T-helper 1 cell (primary cell): ENCODE results near the gene RPGR.

Source experiments
- DNase-seq, 5 donors: peaks; one replicate each; pipeline ENCODE4 v3.0.0-alpha.2; 2012 to 2020
- total RNA-seq, 4 donors: gene quantifications; one replicate each; lab custom pipeline; 2026; lab: John Stamatoyannopoulos, UW

The RPGR gene, protein sequence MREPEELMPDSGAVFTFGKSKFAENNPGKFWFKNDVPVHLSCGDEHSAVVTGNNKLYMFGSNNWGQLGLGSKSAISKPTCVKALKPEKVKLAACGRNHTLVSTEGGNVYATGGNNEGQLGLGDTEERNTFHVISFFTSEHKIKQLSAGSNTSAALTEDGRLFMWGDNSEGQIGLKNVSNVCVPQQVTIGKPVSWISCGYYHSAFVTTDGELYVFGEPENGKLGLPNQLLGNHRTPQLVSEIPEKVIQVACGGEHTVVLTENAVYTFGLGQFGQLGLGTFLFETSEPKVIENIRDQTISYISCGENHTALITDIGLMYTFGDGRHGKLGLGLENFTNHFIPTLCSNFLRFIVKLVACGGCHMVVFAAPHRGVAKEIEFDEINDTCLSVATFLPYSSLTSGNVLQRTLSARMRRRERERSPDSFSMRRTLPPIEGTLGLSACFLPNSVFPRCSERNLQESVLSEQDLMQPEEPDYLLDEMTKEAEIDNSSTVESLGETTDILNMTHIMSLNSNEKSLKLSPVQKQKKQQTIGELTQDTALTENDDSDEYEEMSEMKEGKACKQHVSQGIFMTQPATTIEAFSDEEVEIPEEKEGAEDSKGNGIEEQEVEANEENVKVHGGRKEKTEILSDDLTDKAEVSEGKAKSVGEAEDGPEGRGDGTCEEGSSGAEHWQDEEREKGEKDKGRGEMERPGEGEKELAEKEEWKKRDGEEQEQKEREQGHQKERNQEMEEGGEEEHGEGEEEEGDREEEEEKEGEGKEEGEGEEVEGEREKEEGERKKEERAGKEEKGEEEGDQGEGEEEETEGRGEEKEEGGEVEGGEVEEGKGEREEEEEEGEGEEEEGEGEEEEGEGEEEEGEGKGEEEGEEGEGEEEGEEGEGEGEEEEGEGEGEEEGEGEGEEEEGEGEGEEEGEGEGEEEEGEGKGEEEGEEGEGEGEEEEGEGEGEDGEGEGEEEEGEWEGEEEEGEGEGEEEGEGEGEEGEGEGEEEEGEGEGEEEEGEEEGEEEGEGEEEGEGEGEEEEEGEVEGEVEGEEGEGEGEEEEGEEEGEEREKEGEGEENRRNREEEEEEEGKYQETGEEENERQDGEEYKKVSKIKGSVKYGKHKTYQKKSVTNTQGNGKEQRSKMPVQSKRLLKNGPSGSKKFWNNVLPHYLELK
- total RNA-seq = 22.6 to 28.6 (median 27.0) reads per million in 4 donors

DNA sequence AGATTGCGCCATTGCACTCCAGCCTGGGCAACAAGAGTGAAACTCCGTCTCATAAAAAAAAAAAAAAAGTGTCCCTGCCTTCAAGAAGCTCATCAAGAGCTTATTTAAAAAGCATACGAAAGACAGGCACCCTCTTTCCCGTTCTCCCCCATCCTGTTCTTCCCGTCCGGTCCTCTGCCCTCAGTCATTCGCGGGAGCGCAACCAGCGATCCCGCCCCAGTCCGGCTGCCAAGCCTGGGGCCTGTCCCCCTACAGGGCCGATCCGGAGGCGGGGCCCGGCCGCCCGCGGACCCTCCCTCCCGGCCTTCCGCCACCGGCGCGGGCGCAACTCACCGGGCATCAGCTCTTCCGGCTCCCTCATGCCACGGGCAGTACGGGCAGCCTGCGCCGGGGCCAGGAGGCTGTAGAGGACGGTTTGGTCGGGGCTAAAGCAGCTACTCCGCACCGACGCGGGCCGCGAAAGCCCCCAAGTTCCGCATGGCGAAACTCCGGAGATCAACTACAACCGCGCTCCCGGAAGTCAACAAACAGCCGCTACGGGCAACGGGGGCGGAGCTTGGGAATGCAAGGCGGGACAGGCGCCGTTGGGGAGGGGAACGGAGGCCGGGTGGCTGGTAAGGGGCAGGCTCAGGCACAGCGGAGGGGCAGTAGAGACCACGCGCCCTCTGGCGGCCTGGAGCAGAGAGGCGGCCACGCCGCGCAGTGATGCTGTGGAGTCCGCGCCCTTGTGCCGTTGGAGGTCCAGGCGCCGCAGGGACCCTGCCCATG lies at the start of gene RPGR:
Gene RPGR (minus strand): TSS at position 503 of the 768 bp plus-strand sequence. CDS start 142 bp downstream, at position 361.
- DNase-seq = peak; percentile 79 to 91 (median 84)

DNA sequence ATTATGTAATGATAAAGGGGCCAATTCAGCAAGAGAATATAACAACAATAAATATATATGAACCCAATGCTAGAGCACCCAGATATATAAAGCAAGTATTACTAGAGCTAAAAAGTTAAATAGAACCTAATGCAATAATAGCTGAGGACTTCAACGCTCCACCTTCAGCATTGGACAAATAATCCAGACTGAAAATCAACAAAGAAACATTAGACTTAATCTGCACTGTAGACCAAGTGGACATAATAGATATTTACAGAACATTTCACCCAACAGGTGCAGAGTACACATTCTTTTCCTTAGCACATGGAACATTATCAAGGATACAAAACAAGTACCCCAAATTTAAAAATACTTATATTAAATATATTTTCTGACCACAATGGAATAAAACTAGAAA lies 49.4 kb upstream of the RPGR start:
- DNase-seq = no peak

DNA sequence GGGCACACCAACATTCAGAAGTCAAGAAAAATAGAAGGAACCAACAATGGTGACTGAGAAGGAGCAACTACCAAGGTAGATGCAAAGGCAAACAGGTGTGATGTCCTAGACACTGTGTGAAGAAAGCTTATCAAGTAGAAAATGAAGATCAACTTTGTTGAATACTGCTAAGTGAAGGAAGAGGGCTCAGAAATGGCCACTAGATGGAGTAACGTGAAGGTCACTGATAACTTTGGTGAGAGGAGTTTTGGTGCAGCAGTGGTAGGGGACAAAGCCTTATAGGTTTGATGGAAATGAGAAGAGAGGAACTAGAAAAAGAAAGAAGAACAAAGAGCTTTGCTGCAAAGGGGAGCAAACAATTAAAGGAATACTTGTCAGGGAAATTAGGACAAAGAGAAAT lies 48.6 kb upstream of the RPGR start:
- DNase-seq = no peak

DNA sequence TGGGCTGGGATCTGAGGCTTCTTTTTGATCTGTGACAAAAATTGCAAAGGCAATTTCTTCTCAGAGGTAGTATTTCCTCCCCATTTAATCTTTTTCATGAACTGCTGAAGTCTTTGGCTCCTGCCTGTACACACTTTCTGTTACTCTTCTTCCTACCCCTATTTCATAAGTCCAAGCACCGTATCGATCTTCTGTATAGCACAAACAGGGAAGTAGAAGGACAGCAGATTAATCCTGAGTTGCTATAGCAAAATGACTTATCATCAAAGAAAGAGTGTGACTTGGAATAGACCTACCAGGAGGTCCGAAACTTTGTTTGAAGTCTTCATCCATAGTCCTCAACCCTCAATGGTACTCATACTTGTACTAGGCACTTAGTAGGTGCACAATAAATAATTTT lies 47.1 kb upstream of the RPGR start:
- no peak for DNase-seq

DNA sequence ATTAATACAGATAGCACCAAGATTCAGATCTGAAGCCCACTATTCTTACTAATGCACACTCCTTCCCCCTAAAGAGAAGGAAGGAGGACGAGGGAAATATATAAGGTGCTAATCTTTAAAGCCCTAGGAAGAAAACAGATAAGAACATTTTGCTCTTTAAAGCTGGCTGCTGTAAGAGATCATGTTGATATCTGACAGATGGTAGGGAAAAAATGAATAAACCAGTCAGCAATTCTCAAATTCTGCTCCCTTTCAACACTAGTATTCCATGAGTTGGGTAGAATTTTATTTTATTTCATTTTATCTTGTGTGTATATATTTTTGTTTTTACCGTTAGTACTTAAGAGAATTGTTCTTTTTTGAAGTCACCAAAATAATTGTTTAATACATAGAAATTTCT lies 44.3 kb upstream of the RPGR start:
- no peak for DNase-seq

DNA sequence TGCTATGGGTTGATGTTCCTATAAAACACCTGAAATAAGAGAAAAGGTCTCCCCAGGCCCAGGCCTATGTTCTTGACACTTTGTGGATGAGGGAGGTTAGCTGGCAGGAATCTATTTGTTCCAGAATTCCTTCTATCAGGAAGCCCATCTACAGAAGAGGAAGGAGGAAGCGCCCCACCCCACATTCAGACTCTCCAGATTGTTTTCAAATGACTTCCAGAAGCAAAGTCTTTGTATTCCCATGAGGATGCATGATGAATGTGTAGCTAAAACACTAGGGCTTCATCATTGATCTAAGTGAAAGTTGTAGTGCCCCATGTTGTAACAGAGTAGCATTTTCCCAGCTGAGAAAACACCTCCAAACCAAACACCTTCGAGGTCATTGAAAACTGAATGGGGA lies 41.5 kb upstream of the RPGR start:
- DNase-seq = no peak

DNA sequence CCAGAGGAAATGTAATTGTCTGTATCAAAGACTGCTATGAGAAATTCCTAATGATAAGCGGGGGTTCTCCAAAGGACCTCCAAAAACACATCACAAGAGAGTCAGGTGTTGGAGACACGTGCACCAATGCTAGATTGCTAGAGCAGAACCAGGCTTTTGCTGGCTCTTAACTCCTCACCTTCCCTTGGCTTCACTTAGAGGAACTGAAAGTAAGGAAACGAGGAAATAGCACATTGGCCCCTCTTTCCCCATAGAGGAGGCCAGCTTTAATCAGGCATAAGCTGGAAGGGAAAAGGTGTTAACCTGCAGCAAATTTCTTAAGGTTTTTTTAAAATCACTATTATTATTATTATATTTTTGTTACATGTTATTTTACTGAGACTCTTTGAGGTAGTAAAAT lies 38.6 kb upstream of the RPGR start:
- no peak for DNase-seq

DNA sequence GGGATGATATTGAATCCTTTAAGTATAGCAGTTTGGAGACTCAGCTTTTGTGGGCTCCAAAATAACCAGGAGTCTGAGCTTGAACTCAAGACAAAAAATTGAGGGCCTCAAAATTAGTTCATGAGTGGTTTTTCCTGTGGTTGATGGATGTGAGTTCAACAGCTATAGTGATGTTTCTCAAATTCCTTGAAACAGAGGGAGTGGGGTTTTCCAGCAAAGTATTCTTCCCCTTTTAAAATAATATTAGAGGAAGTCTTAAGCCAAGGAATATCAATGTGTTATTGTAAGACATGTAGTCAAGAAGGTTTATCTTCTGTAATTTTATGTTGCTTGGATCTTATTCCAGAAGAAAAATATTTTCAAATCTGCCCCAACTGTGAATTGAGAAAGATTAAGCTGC lies 35.7 kb upstream of the RPGR start:
- no peak for DNase-seq

DNA sequence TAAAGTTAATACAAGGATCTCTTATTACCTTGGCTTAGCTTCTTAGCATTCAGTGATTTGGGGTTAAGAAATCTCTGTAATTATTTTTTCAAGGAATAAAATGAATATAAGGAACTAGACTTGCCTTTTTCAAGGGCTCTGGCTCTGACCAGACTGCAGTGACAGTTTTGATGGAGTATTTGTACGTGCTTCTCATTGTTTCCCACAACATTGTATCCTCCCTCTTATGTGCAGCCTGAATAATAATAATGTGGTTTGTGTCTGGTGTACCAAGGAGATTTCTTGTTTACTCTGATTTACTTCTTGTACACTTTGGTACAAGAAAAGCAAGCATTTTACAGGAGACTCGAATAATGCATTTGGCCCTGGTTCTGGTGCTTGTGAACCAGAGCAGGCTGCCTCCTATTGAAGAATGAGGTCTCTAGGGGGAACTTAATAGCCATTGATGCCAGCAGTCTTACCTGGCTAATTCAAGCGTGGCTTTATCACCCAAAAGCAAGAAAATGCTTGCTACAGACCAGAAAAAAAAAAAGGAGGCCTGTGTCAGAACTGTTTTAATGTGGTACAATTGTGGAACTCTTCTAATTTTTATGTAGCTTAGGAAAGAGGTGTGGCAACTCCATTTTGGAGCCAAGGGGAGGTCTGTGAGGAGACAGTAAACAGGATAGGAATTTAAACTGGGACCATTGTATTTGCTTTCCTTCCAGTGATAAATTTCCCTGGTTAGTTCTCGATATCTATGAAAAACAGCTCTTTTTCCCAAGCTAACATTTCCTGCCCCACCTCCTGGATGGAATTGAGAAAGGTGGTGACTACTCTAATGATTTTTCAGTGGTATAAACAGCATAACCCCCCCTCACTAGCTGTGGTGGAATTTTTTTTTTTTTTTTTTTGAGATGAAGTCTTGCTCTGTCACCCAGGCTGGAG lies 30.7 kb upstream of the RPGR start:
- DNase-seq = no peak

DNA sequence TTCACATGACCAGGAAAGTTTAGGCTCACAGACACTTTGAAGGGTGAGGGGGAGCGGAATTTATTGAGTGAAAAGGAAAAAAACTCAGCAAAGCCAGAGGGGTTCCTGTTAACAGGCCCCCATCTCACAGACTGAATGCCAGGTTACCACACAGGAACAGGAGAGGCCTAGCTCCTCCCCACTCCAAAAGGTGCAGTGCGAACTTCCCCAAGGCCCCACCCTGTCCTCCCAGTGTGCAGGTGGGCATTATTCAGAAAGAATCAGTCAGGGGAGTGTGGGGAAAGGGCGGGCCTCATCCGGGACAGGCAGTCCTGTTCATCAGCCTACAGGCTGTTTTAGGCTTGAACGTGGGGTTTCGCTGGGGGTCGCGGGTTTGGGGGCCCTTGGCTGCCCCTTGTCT lies 29.1 kb upstream of the RPGR start:
- no peak for DNase-seq

DNA sequence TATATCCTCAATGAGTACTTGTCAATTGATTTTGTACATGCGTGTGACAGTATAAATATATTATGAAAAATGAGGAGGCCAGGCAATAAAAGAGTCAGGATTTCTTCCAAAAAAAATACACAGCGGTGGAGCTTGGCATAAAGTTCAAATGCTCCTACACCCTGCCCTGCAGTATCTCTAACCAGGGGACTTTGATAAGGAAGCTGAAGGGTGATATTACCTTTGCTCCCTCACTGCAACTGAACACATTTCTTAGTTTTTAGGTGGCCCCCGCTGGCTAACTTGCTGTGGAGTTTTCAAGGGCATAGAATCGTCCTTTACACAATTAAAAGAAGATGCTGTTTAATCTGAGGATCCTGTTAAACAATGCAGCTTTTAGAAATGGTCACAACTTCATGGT lies 25.1 kb upstream of the RPGR start, which contains the start of gene OTC:
Gene OTC (plus strand): TSS at position 243 of the 400 bp plus-strand sequence. CDS start 93 bp downstream, at position 336.
- DNase-seq = no peak

DNA sequence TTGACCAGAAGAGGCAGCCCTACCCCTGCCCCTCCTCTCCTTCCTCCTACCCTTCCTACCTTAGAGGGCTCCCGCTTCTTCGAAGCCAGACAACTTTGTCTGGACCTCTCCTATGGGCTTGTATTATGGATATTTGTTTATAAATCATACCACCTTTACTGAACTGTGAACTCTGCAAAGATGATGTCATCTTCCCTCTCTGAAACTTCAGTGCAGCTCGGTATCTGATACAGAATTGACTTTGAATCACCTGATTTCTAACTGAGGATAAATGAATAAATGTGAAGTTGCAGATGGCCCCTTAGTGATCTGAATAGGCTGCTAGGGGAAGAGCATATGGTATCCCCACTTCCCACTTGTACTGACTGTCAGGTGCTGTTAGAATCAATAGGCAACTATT lies 24.0 kb upstream of the RPGR start:
- no peak for DNase-seq

DNA sequence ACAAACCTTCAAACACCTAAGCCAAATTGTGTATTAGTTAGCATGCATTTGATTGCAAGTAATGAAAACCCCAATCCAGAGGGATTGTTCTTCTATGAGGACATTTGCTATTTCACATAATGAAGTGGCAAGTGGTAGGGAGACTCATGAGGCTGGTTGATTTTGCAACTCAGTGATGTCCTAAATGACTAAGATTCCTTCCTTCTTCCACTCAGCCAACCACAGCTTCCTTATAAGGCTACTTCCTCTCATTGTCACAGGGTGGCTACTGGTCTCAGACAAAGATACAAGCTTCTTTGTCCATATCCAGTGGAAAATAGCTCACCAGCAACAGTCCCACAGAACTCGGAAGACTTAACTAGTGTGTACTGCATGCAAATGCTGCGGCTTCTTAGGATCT lies 19.8 kb upstream of the RPGR start:
- DNase-seq = peak in 1 of 5 donors; percentile 27

DNA sequence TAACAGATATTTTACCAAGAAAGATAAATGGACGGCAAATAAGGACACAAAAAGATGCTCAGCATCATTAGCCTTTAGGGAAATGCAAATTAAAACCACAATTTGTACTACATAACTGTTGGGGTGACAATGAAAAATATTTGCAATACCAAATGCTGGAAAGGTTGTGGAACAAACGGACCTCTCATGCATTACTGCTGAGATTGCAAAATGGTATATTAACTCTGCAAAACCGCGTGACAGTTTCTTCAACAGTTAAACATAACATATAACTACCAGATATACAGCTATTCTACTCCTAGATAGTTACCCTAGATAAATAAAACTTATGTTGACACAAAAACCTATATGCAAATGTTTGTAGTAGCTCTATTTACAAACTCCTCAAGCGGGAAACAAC lies 18.8 kb upstream of the RPGR start:
- DNase-seq = no peak

DNA sequence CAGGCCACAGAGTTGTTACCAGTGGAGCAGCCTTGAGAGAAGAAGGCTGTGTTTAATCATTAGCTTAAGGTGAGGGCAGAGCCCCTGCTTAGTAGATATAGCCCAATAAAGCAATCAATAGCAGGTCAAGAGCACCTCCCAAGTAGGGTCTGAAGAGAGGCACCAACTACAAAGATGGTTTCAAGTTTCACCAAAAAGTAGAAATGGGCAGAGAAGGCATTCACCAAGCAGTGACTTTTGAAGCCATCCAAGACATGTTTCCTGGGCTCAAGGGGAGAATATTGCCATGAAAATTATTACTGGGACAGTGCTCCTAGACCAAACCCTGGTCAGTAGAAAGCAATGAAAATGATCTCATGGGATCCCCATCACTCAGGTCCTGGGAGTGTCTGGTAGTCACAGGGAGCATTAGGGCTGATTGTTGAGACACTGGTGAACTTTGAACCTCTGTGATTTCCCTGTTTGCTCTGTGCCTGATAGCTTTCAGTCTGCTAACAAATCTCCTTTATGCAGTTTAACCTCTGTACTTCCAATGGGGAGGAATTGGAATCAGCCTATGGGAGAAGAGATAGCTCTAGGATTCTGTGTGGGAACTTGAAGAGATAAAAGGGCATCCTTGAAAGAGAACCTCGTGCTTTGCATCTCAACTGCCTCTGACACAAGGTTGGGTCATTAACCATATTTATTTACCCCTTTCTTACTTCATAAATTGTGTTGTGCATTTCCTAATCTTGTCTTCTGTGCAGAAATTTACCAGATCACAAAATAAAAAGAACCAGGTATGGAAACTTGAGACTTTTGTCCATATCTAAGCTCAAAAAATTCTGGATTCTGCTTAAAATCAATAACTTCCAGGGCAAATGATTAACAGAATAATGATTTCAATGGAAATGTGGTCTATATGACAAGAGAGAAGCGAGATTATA lies 15.8 kb upstream of the RPGR start:
- DNase-seq = no peak

DNA sequence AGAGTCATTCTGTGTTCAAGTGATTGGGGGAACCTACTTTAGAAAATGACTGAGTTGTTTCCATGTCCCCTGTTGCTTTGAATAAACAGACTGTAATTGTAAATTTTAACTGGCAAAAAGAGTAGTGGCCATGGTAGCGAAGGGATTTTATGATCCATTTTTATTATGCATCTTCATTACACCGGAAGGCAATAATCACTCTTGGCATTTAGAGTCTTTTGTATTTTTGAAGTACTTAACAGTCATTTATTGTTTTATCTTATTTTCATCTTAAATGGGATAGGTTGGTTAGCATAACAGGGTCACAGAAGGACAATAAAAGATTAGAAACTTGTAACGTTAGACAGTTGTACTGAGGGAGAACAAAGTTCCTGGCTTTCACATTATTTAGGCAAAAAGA lies 14.1 kb upstream of the RPGR start:
- no peak for DNase-seq

DNA sequence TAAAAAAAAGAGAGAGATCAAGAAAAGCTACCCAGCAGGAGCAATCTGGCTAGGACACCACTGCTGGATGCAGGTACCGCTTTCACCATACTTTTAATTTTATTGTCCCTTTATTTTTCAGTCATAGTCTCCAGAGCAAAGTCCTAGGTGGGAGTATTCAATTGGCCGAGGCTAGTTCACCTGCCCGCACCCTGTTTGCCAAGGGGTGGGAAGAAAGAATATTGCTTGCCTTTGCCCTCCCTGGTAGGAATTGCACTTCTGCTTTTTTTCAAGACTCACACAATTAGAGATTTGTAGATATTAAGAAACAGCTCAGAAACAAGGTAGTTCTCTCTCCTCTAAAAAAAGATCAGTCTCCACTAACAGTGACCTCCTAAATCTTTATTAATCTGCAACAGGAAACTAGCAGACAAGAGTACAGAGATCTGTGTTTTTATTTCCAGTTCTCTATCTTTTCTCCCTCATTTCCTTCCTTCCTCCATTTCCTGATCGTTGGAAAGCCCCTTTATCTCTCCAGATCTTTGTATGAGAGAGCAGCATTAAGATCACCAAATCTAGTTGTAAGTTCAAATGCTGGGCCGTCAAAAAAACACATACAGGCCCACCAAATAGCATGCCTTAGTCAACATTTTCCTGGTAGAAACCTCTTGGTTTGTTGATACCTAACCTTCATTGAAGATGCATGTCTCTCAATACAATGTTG lies 9.4 kb upstream of the RPGR start:
- DNase-seq = no peak

DNA sequence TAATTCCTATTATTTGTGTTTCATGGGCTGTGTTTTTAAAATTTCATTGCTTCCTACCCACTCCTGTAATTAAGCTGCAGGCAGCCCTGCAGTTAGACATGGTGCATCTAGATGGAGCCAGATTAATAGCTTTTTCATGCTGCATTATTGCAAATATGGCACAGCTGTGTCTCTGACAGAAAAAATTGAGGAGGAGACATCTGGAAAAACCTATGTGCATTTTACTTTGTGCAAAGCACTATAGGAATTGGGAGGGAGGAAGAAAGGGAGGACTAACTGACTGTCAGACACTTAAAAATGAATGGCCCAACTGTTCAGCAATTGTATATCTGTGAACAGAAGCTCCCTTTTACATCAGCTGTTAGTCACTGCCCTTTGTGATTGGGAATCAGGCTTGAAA lies 8.1 kb upstream of the RPGR start:
- DNase-seq = no peak

DNA sequence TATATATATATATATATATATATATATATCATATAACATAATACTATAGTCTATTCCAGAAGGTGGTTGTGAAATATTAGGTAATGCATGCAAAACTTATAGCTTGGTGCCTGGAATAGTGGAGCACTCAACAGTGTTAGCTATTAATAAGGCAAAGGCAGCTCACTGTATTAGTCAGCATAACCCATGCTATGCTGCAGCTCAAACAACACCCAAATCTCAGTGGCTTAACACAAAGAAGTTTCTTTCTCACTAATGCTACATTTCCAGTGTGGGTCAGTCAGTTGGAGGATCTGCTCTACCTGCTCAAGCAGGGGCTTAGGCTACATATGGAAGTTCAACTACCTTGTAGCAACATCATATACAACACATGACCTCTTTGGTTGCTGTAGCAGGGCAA lies 5.2 kb upstream of the RPGR start:
- no peak for DNase-seq

DNA sequence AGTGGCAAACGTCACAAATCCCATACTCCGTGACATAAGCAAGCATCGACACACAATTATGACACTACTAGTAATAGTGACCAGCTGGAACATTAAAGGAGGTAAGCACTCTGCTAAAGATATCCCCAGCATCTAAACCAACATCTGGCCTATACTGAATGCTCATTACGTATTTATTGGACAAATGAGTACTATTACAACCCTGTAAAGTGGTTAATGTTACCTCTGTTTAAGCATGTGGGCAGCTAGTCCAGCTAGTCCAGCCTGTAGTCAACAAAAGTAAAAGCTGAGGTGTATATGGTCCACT lies 419 bp upstream of the RPGR start:
- DNase-seq = no peak
